Sigmoid colon (tissue), 7 donors: ENCODE data around the gene GPNMB. TPM values are rescaled to one million over a fixed set of nuclear protein-coding genes. Genes with fewer than 3 reads are reported as not detected.
"Not testable (repeated sequence)": the region's sequence is repeated elsewhere in the genome, so short reads cannot be mapped to it uniquely, and the experiment has no call there.

ENCODE experiments used
- DNase-seq: peaks from one replicate; pipeline ENCODE4 v3.0.0-alpha.2; 2019
- H3K27ac ChIP-seq, 4 donors: fragments of 200-600 bp; sonication (generic); one replicate each; pipeline ENCODE4 v1.5.1; 2016 to 2019; ENCODE audit warnings: mild to moderate bottlenecking in 1 of 4
- H3K27me3 ChIP-seq, 3 donors: fragments of 200-600 bp; sonication (generic); one replicate each; pipeline ENCODE4 v1.5.1; 2019; ENCODE audit warnings: mild to moderate bottlenecking in 1 of 3
- H3K36me3 ChIP-seq, 4 donors: fragments of 200-600 bp; sonication (generic); one replicate each; pipeline ENCODE4 v1.5.1; 2016 to 2019
- H3K4me1 ChIP-seq, 4 donors: fragments of 200-600 bp; sonication (generic); one replicate each; pipeline ENCODE4 v1.5.1; 2017 to 2019
- H3K4me3 ChIP-seq, 4 donors: fragments of 200-600 bp; sonication (generic); one replicate each; pipeline ENCODE4 v1.5.1; 2017 to 2019; ENCODE audit warnings: mild to moderate bottlenecking in 2 of 4, moderate library complexity in 1 of 4
- H3K9me3 ChIP-seq, 4 donors: fragments of 200-600 bp in 3 of 4; sonication (generic) in 3 of 4; one replicate each; pipeline versions ENCODE4 v1.5.1 to v1.6.1; 2013 to 2019
- EP300 ChIP-seq, 4 donors: sonication (generic); formaldehyde crosslinking; IDR thresholded peaks; one replicate each; pipeline ENCODE4 v1.6.1; 2017; ENCODE audit warnings: antibody characterized with exemption in 4 of 4
- POLR2A ChIP-seq, 2 donors: fragments of 450-650 bp; IDR thresholded peaks; one replicate each; pipeline ENCODE4 v1.6.1; 2016; ENCODE audit warnings: antibody characterized with exemption in 2 of 2, mild to moderate bottlenecking in 2 of 2, moderate library complexity in 2 of 2
- POLR2AphosphoS5 ChIP-seq, 4 donors: sonication (generic); formaldehyde crosslinking; IDR thresholded peaks; one replicate each; pipeline ENCODE4 v1.6.1; 2017; ENCODE audit warnings: antibody characterized with exemption in 4 of 4
- WGBS, 2 donors: extraction: QIAGEN DNeasy Blood & Tissue Kit; methylation state at CpG; one replicate each; pipeline ENCODE4 v1.1.7; 2013; 5-methylcytosine and 5-hydroxymethylcytosine counted together
- intact Hi-C: fragments of 100-400 bp; cut with DNase I; formaldehyde crosslinking; loops from one replicate; pipeline ENCODE4 v1.15.1; 2023
- polyA plus RNA-seq, 3 donors: library from polyadenylated mRNA; stranded (reverse); fragments of 200-250 nt; gene quantifications; one replicate each; pipeline ENCODE4 v1.2.3, GENCODE V29; 2013
- total RNA-seq, 4 donors: library from RNA; depleted of rRNA; stranded (reverse); fragments of >200 nt; gene quantifications; one replicate each; pipeline ENCODE4 v1.1.0, GENCODE V29; 2016
- TF ChIP-seq, protein P1 (sequence below), 4 experiments: fragments of 450-650 bp in 3 of 4; fragments of 200-600 bp in 1 of 4; IDR thresholded peaks; one replicate each; pipeline ENCODE4 v1.5.1; 2016 to 2019; ENCODE audit warnings: antibody characterized with exemption in 4 of 4, mild to moderate bottlenecking in 3 of 4, moderate library complexity in 2 of 4
- donor health status: healthy with polysubstance abuse.
- donor health status: Bipolar disorder and iron deficiency.
- donor health status: healthy.

The GPNMB gene
- total and polyA plus RNA-seq, 7 donors: 23.4 to 224 (median 88.1) TPM

DNA sequence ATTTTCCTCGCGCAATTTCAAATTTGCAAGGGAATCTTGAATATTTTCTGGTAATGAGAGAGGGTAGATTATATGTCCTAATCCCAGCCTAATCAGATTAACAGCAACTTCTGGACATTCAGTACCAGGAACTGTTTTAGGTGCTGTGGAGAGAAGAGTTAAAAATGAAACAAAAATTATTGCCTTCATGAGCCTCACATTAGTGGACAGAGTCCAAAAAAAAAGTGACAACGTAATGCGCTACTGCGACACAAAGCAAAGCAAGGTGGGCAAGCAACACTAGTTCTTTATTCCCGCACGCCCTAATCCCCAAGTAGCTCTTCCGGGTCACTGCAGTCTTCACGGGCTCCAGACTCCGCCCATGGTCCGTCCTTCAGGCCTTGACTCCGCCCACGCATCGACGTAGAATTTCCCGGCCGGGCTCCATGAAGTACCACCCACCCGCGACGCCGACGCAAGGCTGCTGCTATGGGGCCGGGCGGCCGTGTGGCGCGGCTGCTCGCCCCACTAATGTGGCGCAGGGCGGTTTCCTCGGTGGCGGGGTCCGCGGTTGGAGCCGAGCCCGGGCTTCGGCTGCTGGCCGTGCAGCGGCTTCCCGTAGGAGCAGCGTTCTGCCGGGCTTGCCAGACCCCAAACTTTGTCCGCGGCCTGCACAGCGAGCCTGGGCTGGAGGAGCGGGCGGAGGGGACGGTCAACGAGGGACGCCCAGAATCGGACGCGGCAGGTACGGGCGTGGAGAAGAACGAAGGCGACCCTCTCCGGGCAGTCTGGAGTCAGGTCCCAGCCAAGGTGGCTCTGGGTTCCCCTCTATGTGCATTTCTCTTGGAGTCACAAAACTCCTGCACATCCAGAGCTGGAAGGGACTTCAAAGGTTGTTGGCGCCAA lies 52.6 kb downstream of the GPNMB start, which contains the start of gene MALSU1:
Gene MALSU1 (plus strand): TSS at position 455 of the 885 bp plus-strand sequence. CDS start 14 bp downstream, at position 469.
- Histone ChIP-seq H3K4me3 (peak within 1 kb of the TSS; percentile 91 to 94 (median 92)), H3K27ac (peak within 1 kb of the TSS; percentile 81 to 90 (median 88)), H3K9me3 (no peaks in the 10 kb centered on the region), H3K27me3 (no peaks in the 10 kb centered on the region), H3K4me1 (peaks cover 0 to 50% (median 40%) of the 10 kb centered on the region in 4 donors), H3K36me3 (peaks cover 0 to 27% (median 0%) of the 10 kb centered on the region in 4 donors)
- intact Hi-C loops: loop anchor here (2.0 to 10.0 kb wide), 4 partner anchors 116 to 386 kb away; partner anchors contain the start of genes FAM221A, KLHL7, NUP42 and TRA2A
- peak; percentile 98 for DNase-seq
- 1 to 2% methylated on average over 59 of the region's 59 CpGs for WGBS, 2 donors
- TF ChIP-seq EP300 (IDR thresholded peaks at IDR 0.05) (peak in 1 of 4 donors; percentile 45), POLR2AphosphoS5 (IDR thresholded peaks at IDR 0.05) (peak; percentile 86 to 97 (median 95)), POLR2A (IDR thresholded peaks at IDR 0.05) (peak; percentile 79 to 83)
- TF ChIP-seq, protein P1, sequence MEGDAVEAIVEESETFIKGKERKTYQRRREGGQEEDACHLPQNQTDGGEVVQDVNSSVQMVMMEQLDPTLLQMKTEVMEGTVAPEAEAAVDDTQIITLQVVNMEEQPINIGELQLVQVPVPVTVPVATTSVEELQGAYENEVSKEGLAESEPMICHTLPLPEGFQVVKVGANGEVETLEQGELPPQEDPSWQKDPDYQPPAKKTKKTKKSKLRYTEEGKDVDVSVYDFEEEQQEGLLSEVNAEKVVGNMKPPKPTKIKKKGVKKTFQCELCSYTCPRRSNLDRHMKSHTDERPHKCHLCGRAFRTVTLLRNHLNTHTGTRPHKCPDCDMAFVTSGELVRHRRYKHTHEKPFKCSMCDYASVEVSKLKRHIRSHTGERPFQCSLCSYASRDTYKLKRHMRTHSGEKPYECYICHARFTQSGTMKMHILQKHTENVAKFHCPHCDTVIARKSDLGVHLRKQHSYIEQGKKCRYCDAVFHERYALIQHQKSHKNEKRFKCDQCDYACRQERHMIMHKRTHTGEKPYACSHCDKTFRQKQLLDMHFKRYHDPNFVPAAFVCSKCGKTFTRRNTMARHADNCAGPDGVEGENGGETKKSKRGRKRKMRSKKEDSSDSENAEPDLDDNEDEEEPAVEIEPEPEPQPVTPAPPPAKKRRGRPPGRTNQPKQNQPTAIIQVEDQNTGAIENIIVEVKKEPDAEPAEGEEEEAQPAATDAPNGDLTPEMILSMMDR (IDR thresholded peaks at IDR 0.05): no peak

DNA sequence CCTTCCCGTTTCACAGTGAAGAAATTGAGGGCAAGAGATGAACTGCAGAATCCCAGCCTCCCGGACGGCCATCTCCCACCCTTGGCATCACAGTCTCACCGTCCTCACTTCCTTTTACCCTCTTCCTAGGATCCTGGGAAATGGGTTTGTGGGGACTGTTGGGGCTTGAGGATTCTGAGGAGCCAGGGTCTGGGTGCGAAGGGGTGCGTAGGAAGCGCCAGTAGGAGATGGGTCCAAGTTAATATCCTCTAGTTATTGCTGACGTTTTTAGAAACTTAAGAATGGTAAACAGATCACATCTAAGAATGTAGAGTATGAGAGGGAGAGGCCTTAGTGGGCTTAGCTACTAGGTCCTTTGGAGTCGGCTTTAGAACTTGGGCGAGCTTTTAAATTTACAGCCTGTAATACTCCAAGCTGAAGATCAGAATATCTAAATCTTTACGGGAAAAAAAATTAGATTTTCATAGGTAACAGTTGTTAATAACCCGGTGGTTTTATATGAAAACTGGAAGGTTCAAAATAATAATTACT lies 53.3 kb downstream of the GPNMB start:
- TF ChIP-seq POLR2A (IDR thresholded peaks at IDR 0.05) (no peak), POLR2AphosphoS5 (IDR thresholded peaks at IDR 0.05) (no peak), EP300 (IDR thresholded peaks at IDR 0.05) (no peak)
- TF ChIP-seq, protein P1 (IDR thresholded peaks at IDR 0.05): no peak
- Histone ChIP-seq H3K27me3 (no peaks in the 10 kb centered on the region), H3K27ac (peak overlapping the region; percentile 81 to 90 (median 88)), H3K9me3 (no peaks in the 10 kb centered on the region), H3K4me3 (peak overlapping the region; percentile 91 to 94 (median 92)), H3K36me3 (peaks cover 0 to 34% (median 0%) of the 10 kb centered on the region in 4 donors), H3K4me1 (peaks cover 0 to 50% (median 41%) of the 10 kb centered on the region in 4 donors)
- WGBS, 2 donors: 7 to 14% methylated on average over 12 of the region's 12 CpGs
- intact Hi-C loops: loop anchor here (2.0 to 10.0 kb wide), 4 partner anchors 117 to 385 kb away; partner anchors contain the start of genes FAM221A, KLHL7, NUP42 and TRA2A
- no peak for DNase-seq

DNA sequence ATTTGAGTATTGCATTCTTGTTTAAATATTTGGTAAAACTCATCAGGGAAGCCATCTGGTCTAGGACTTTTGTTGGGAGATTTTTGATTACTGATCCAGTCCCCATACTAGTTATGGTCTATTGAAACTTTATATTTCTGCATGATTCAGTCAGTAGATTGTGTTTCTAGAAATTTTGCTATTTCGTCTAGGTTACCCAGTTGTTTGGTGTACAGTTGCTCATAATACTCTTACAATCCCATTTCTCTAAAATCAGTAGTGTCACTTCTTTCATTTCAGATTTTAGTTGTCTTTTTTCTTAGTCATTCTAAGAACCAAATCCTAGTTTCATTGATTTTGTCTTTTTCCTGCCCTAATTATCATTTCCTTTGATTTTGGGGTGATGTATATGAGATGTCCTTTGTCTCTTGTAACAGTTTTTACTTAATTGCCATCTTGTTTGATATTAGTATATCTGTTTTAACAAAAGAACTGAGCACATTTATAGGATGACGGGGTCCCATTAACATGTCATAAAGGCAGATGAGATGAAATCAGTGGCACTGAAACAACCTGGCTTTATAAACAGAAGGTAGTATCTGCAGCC lies 60.5 kb downstream of the GPNMB start:
- TF ChIP-seq, protein P1 (IDR thresholded peaks at IDR 0.05): no peak
- TF ChIP-seq POLR2AphosphoS5 (IDR thresholded peaks at IDR 0.05) (no peak), POLR2A (IDR thresholded peaks at IDR 0.05) (no peak), EP300 (IDR thresholded peaks at IDR 0.05) (no peak)
- WGBS, 2 donors: 89 to 92% methylated on average over 2 of the region's 2 CpGs
- H3K36me3 ChIP-seq: peaks cover 0 to 74% (median 5%) of the 10 kb centered on the region in 4 donors

DNA sequence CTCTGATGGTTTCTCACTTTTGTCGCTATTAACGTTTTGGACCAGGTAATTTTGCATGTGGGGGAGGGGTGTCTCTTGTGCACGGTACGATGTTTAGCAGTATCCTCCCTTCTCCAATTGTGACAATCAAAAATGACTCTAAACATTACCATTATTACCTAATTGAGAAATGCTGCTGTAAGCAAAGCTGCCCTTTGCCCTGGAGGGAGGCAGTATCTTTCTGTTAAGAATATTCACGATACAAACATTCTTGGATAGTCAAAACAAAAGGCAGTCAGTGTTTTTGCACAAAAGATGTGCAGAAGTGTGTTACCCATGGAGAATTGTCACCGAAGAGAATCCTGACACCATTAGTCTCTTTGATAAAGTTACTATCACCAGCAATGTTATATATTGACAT lies 62.2 kb downstream of the GPNMB start:
- Histone ChIP-seq H3K27ac (no peak overlapping the region), H3K4me3 (no peak overlapping the region), H3K36me3 (peaks cover 0 to 58% (median 5%) of the 10 kb centered on the region in 4 donors), H3K4me1 (peaks cover 0 to 5% (median 2%) of the 10 kb centered on the region in 4 donors), H3K9me3 (no peaks in the 10 kb centered on the region), H3K27me3 (no peaks in the 10 kb centered on the region)
- DNase-seq: no peak
- 91 to 92% methylated on average over 6 of the region's 6 CpGs for WGBS, 2 donors
- intact Hi-C loops: no loop called here
- TF ChIP-seq EP300 (IDR thresholded peaks at IDR 0.05): no peak
- no peak for TF ChIP-seq POLR2A (IDR thresholded peaks at IDR 0.05)
- no peak for TF ChIP-seq POLR2AphosphoS5 (IDR thresholded peaks at IDR 0.05)
- TF ChIP-seq, protein P1 (IDR thresholded peaks at IDR 0.05): no peak

More for the DNA sequence above, 60.5 kb downstream of the GPNMB start:
- Histone ChIP-seq H3K27ac (no peak overlapping the region), H3K4me1 (peaks cover 0 to 18% (median 10%) of the 10 kb centered on the region in 4 donors), H3K4me3 (no peak overlapping the region), H3K27me3 (no peaks in the 10 kb centered on the region), H3K9me3 (no peaks in the 10 kb centered on the region)
- DNase-seq: no peak
- intact Hi-C loops: no loop called here

DNA sequence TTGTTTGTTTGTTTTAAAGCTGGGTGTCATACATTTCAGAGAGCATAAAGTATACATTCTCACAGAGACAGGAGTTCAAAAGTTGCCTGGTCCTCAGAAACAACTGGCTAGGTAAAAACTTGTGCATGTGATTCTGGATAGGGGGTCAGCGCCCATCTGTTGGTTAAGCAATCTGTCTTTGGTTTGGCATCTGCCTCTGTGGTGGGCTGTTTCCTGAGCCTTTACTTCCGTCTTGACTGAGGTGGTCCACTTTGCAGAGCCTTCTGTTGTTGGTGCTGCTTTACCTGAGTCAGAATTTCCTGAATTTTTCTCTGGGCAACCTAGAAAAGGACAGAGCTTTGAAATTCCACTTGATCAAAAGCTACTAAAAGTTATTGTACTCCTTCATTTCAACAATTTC lies 65.6 kb downstream of the GPNMB start:
- peaks cover 0 to 38% (median 5%) of the 10 kb centered on the region in 4 donors for H3K36me3 ChIP-seq
- H3K27ac ChIP-seq, intact Hi-C loops, H3K27me3 ChIP-seq, DNase-seq, H3K4me1 ChIP-seq, H3K4me3 ChIP-seq, H3K9me3 ChIP-seq: not testable (repeated sequence)
- 64 to 78% methylated on average over 2 of the region's 2 CpGs for WGBS, 2 donors
